IPS DF 4.7 (cell line): ENCODE results near the gene XPNPEP2.
"Not testable (repeated sequence)": the region's sequence is repeated elsewhere in the genome, so short reads cannot be mapped to it uniquely, and the experiment has no call there.

Experiments
- DNase-seq: peaks from one replicate; pipeline ENCODE4 v3.0.0-alpha.2; 2013; ENCODE audit warnings: low spot score; ENCODE audit errors: extremely low read depth

Gene XPNPEP2

DNA sequence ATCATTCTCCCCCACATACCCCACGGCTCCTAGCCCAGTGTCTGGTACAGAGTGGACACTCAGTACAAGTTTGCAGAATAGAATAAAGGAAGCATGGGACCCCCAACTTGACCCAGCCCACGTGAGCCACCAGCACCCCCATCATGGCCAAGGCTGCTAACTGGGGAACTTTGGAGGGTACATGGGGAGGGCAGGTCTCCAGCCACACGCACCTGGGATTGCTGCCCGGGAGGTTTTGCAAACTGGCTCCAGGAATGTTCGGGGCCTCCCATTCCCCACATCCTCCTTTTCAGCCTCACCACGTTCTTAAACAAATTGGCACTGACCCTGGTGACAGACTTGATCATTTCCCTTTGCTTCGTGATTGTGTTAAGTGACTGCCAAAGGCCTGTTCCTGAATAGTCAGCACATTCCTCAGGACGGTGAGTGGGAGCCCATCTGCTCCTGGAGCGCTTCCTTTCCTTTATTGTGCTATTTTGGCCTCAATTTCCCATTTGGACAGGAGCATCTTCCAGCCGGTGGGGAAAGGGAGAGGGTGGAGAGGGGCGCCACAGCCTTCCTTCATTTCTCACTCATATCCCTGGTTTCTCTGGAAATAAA, 18.7 kb upstream of the XPNPEP2 start:
- DNase-seq = no peak

DNA sequence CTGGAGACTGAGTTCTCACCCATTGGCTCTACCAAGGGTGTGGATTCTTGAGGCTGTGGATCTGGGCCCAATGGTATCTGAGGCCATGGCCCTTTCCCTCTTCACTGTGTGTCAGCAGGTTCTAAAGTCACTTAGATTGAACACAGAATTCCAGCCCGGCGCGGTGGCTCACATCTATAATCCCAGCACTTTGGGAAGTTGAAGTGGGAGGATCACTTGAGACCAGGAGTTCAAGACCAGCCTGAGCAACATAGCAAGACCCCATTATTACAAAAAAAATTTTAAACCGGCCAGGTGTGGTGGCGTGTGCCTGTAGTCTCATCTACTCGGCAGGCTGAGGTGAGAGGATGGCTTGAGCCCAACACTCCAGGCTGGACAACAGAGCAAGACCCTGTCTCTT, 18.0 kb upstream of the XPNPEP2 start:
- DNase-seq = no peak

GRCh38 chrX:129721414-129721813, 17.4 kb upstream of the XPNPEP2 start:
- no peak for DNase-seq

GRCh38 chrX:129721870-129722269, 16.9 kb upstream of the XPNPEP2 start:
- no peak for DNase-seq

GRCh38 chrX:129723511-129723910, 15.3 kb upstream of the XPNPEP2 start:
- DNase-seq = no peak

DNA sequence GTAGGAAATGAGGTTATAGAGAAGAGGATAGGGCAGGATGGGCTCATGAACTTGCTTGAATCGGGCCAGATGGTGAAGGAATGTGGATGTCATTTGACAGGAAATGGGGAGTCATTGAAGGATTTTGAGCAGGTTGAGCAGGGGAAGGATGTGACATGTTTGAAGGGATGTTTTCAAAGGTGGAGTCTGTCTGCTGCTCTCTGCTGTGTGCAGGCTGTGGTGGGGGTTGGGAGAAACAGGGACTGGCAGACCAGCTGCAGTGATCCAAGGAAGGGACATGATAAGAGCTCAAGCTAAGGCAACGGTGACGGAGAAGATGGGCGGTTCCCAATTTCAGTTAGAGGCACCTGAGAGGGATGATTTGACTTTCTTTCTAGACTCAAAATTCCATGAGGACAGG, 14.0 kb upstream of the XPNPEP2 start:
- no peak for DNase-seq

DNA sequence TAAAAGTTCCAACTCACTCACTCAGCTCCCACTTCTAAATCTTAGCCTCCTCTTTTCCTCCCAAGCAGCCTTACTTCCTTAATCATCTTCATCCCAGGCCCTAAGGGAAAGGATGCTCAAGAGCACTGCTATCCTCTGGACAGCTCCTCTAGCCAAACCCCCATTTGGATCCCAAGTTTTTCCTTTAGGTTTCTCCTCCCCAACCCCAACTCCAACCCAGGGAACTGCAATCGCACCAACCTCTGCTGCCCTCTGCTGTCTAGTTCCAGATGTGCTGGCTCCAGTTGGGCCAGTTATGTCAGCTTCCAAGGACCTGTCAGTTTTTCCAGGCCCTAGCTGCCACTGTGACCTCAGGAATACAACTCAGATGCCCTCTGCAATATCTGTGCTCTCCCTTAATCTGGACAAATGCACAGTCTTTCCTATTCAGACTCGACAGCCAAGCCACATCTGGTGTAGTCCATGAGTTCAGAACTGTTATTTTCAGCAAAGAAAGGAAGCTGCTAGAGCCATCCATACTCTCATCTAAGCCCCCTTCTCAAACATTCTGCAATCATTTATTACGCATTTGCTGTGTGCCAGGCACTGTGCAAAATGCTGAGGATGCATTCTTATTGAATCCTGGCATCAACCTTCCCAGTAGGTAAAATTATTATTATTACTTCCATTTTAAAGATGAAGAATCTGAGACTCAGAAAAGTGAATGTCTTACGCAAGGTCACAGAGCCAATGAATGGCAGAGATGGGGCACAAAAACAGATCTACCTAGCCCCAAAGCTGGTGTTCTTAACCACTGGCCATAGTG, 12.3 kb upstream of the XPNPEP2 start:
- no peak for DNase-seq

GRCh38 chrX:129728061-129728460, 10.7 kb upstream of the XPNPEP2 start:
- DNase-seq = no peak

DNA sequence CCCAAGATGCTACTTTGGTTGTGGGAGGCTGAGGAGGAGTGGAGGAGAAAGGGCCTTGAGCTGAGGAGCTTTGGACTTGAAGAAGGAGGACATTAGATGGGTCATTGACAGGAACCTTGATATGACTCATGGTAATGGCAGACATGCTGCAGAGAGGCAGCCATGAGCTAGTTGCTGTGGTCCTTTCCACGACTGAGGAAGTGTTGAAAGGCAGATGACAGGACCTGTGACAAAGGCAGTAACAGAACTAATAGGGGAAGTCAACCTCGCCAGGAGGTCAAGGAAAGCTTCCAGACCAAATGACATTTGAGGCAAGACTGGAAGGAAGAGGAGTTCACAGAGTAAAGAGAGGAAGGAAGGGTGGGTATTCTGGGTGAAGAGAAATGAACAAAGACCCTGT, 7.6 kb upstream of the XPNPEP2 start:
- DNase-seq = no peak

DNA sequence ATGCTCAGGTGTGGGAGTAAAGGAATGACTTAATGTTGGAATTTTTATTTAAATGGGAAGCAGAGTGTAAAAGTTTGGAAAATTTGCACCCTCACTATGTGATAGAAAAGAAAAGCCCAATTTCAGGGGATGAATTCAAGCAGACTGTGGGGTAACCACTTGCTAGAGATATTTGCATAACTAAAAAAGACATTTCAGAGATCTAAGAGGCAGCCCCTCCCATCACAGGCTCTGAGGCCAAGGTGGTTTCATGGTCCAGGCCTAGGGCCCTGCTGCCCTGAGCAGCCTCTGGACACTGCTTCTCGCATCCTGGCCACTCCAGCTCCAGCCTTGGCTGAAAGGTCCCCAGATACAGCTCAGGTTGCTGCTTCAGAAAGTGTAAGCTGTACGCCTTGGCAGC, 5.9 kb upstream of the XPNPEP2 start:
- no peak for DNase-seq

DNA sequence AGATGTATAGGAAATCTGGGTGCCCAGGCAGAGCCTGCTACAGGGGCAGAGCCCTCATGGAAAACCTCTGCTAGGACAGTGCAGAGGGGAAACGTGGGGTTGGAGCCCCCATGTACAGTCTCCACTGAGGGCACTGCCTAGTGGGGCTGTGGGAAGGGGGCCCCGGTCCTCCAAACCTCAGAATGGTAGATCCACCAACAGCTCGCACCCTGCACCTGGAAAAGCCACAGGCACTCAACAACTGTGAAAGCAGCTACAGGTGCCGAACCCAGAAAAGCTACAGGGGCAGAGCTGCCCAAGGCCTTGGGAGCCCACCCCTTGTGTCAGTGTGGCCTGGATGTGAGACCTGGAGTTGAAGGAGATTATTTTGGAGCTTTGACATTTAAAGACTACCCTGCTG, 5.4 kb upstream of the XPNPEP2 start:
- DNase-seq = no peak

- DNase-seq = no peak
Measured at GRCh38 chrX:129736491-129736890, 2.3 kb upstream of the XPNPEP2 start.

DNA sequence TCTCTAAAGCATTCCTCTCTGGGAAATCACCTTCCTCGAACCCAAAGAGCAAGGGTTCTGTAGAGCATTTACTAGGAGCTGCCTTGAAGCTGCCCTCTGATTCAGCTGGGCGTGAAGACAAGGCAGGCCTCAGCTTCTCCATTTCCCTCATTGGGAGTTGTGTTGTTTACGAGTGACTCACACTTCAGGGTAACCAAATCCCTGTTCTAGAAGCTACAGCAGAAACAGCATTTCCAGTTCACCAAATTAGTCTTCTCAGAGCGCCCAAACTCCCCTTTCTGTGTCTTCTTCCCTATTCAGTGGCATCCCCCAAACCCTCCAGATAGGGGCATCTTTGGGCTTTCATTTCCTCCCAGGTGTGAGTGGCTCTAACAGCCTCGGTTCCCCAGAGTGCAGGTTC, 863 bp upstream of the XPNPEP2 start:
- no peak for DNase-seq

DNA sequence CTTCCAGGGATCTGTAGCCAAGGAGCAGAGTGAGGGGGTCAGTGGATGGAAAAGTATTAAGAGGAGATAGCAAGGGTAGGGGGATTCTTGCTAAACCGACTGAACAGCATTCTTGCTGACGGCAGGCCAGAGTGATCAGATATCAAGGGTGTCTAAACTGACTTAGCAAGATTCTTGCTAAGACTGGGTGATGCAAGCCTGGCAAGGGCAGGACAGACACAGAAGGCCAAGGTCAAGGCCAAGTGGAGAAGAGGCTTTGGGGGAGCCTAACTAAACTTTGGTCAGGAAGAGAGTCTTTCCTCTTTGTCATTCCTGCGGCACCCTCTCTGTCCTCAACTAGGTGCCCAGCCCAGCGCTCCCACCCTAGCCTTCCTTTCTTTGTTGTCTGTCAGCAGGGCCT, 799 bp downstream of the XPNPEP2 start:
- DNase-seq = no peak

DNA sequence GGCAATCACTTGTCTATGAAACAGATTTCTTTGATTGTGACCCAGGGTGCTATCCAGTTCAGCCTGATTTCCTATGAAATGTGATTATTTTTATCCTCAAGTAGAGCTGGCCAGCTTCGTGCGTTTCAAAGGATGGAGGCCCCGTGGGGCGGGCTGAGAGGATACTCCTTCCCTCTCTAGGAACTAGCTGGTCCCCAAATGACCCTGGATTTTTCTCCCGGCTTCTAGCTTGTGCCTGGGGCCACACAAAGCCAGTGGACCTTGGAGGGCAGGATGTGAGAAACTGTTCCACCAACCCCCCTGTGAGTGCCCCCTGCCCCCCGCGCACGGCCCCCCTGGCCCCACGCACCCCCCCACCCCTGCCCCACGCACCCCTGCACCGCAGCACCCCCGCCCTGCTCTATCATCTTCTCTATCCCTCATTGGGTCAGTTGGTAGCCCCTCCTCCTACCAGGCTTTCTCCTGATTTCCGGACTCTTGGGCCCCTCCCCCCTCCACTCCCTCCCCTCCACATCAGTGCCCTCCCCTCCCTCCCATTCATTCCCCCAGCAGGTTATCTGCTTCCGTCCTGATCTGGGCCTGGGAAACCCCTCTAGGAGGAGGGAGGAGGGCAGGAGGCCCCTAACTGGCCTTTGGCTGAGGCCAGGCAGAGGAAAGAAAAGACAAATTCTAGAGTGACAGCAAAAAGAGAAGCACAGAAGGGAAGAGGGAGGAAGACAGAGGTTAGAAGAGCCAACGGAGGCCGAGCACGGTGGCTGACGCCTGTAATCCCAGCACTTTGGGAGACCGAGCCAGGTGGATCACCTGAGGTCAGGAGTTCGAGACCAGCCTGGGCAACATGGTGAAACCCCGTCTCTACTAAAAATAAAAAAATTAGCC, 3.3 kb downstream of the XPNPEP2 start:
- DNase-seq = no peak

DNA sequence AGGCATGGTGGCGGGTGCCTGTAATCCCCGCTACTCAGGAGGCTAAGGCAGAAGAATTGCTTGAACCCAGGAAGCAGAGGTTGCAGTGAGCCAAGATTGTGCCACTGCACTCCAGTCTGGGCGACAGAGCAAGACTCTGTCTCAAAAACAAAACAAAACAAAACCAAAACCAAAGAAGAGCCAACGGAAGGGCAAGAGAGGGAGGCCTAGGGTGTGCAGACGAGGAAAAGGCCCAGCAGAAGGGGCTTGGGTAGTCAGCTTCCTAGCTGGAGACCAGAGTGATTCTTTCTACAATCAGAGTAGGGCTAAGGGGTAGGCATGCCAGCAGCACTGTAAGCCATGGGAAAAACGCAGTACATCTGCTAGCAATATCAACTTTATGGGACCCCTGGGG, 4.0 kb downstream of the XPNPEP2 start:
- not testable (repeated sequence) for DNase-seq

DNA sequence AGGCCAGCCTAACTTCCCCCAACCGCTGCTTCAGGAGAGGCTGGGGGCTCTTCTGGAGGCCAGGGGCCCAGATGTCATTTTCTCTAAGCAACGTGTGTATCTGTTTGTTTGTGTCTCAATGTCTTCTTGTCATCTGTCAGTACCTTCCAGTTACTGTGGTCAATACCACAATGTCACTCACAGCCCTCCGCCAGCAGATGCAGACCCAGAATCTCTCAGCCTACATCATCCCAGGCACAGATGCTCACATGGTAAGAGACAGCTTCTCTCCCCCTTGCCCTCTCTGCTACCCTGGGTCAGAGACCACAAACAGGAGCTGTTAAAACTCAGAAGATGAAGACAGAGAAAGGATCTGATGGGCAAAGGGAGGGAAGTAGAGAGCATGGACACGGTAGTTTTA, 5.0 kb downstream of the XPNPEP2 start:
- DNase-seq = no peak

DNA sequence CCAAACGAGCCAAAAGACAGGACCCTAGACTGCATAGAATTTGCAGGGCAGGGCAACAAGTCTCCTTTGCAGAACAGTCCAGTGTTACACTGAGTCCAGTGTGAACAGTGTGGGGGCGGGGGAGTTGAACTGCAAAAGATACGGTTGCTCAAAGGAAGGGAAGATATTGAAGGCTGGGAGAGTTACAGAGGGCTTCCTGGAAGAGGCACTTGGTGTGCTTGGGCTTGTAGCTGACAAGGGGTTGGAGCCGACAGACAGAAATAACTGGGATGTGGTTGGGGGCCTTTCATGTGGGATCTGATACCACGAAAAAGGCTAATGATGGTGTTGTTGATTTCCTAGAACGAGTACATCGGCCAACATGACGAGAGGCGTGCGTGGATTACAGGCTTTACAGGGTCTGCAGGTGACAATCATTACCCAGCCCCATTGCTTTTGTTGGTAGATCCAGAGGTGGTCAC, 6.1 kb downstream of the XPNPEP2 start:
- no peak for DNase-seq

GRCh38 chrX:129746557-129747470, 8.0 kb downstream of the XPNPEP2 start:
- no peak for DNase-seq

GRCh38 chrX:129747533-129747932, 8.8 kb downstream of the XPNPEP2 start:
- DNase-seq = no peak

DNA sequence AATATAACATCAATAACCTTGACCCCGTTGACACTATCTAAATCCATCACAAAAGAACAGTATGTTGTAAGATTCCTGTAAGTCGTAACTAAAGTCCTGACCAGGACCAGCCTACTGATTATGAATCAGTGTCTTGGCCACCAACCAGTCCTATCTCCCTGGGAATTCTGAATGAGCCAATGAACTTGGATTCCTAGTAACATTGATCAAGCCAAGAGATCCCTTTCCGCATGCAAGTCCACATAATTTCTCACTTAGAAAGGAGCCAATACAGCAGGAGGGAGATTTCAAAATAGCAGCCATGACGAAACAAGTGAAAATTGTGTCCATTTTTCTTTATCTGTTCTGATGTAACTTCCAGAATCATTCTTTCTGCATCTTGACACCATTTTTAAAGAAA, 9.5 kb downstream of the XPNPEP2 start:
- DNase-seq = no peak
